Fibroblast of lung (primary cell): ENCODE measurements around the gene MOB1B. TPM values are rescaled to one million over a fixed set of nuclear protein-coding genes. Genes with fewer than 3 reads are reported as not detected.
"Not testable (repeated sequence)": the region's sequence is repeated elsewhere in the genome, so short reads cannot be mapped to it uniquely, and the experiment has no call there.

ENCODE experiments used
- DNase-seq, 2 donors: peaks; one replicate each; pipeline versions ENCODE4 v3.0.0 to v3.0.0-alpha.2; 2010; ENCODE audit warnings: low read depth in 2 of 2
- H2AFZ ChIP-seq: 2 replicates; pipeline ENCODE4 v1.5.1; 2012; ENCODE audit warnings: low read length, control low read depth, inconsistent platforms
- H3K27ac ChIP-seq: 2 replicates; pipeline ENCODE4 v1.5.1; 2011; ENCODE audit warnings: low read length, control low read depth; ENCODE audit not compliant: insufficient read depth
- H3K27me3 ChIP-seq: 2 replicates; pipeline ENCODE4 v1.5.1; 2011; ENCODE audit warnings: mild to moderate bottlenecking, low read length; ENCODE audit not compliant: control insufficient read depth, insufficient read depth
- H3K36me3 ChIP-seq: 2 replicates; pipeline ENCODE4 v1.5.1; 2011; ENCODE audit warnings: low read length; ENCODE audit not compliant: control insufficient read depth, insufficient read depth
- H3K4me1 ChIP-seq: 2 replicates; pipeline ENCODE4 v1.5.1; 2011; ENCODE audit warnings: low read length; ENCODE audit not compliant: control insufficient read depth, insufficient read depth; ENCODE audit errors: extremely low read depth
- H3K4me2 ChIP-seq: 2 replicates; pipeline ENCODE4 v1.5.1; 2011; ENCODE audit warnings: low read length, control low read depth; ENCODE audit not compliant: insufficient read depth; ENCODE audit errors: extremely low read depth
- H3K4me3 ChIP-seq, 4 experiments: fragments of 200-600 bp in 1 of 4; sonication (generic) in 1 of 4; replicated peaks in 1 of 4; 2 replicates each; pipeline ENCODE4 v1.5.1; 2011 to 2016; ENCODE audit warnings: low read length in 4 of 4, low read depth in 3 of 4, mild to moderate bottlenecking in 3 of 4, control low read depth in 2 of 4, inconsistent platforms in 1 of 4, mixed read lengths in 1 of 4; ENCODE audit not compliant: insufficient read depth in 1 of 4; ENCODE audit errors: control extremely low read depth in 1 of 4
- H3K79me2 ChIP-seq: 2 replicates; pipeline ENCODE4 v1.5.1; 2012; ENCODE audit warnings: mild to moderate bottlenecking, low read length, inconsistent platforms; ENCODE audit not compliant: control insufficient read depth, insufficient read depth
- H3K9ac ChIP-seq: 2 replicates; pipeline ENCODE4 v1.5.1; 2011; ENCODE audit warnings: mild to moderate bottlenecking, low read length, control low read depth; ENCODE audit not compliant: insufficient read depth
- H3K9me3 ChIP-seq: 2 replicates; pipeline ENCODE4 v1.5.1; 2012; ENCODE audit warnings: low read depth, low read length; ENCODE audit not compliant: control insufficient read depth, insufficient read depth
- H4K20me1 ChIP-seq: 2 replicates; pipeline ENCODE4 v1.5.1; 2011; ENCODE audit warnings: low read length; ENCODE audit not compliant: control insufficient read depth, insufficient read depth; ENCODE audit errors: extremely low read depth
- CTCF ChIP-seq, 2 donors: IDR thresholded peaks in 1 of 2; conservative IDR thresholded peaks in 1 of 2; 1 replicate in 1 of 2; 2 replicates in 1 of 2; pipeline ENCODE4 v1.5.1; 2011 to 2012; ENCODE audit warnings: low read length in 2 of 2, control low read depth in 1 of 2, inconsistent platforms in 1 of 2, low read depth in 1 of 2, mild to moderate bottlenecking in 1 of 2
- EZH2 ChIP-seq: IDR thresholded peaks from 2 replicates; pipeline ENCODE4 v1.5.1; 2012; ENCODE audit warnings: low read length, control low read depth, mild to moderate bottlenecking; ENCODE audit errors: missing control alignments
- polyA plus RNA-seq, 2 donors: library from polyadenylated mRNA; depleted of rRNA in 1 of 2; stranded (reverse) in 1 of 2; unstranded in 1 of 2; fragments of >200 nt; gene quantifications; 2 replicates each; pipeline ENCODE4 v1.2.1, GENCODE V29; 2011 to 2012; ENCODE audit warnings: missing spikeins in 1 of 2
- total RNA-seq: library from RNA; depleted of rRNA; stranded (reverse); fragments of >200 nt; gene quantifications from 2 replicates; pipeline ENCODE4 v1.2.1, GENCODE V29; 2014

MOB1B gene
- total and polyA plus RNA-seq, 2 donors (not counting 1 experiment from before 2014, with no cell fraction given) = 17.5 to 20.7 TPM

- TF ChIP-seq EZH2 (no peak), CTCF (conservative IDR thresholded peaks at IDR 0.05 in 1 of 2, IDR thresholded peaks at IDR 0.05 in 1 of 2; ENCODE audit: low read depth in 1 of 2, low read length in 2 of 2) (no peak)
- DNase-seq = no peak
- no peaks in the 10 kb centered on the region for H3K79me2 ChIP-seq
- no peak overlapping the region for H3K4me3 ChIP-seq
- H4K20me1 ChIP-seq = no peaks in the 10 kb centered on the region
- H3K4me1 ChIP-seq = no peaks in the 10 kb centered on the region
- no peaks in the 10 kb centered on the region for H3K36me3 ChIP-seq
- H3K27ac ChIP-seq = no peak overlapping the region
- H3K27me3 ChIP-seq = no peaks in the 10 kb centered on the region
- no peak overlapping the region for H3K4me2 ChIP-seq
- no peak overlapping the region for H3K9ac ChIP-seq
- H2AFZ ChIP-seq = no peak overlapping the region
- no peaks in the 10 kb centered on the region for H3K9me3 ChIP-seq
Observed at GRCh38 chr4:70893790-70894189, 8.4 kb upstream of the MOB1B start.

DNA sequence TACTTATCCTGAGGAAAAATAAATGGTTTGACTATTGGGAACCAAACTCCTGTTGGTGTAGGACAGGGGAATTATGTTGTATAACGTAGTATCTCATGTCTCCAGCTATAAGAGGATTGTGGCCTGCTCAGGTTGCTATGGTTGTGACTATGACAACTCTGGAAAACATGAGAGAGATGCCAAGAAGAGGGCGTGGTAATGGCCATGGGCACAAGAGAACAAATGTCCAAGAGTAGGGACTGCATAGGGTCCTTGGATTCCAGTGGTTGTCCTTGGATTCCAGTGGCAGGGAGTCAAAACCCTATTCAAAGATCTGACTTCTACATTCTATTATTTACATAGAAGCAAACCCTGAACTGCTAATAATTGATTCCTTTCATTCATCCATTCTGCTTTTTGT, 6.8 kb upstream of the MOB1B start:
- no peaks in the 10 kb centered on the region for H3K36me3 ChIP-seq
- no peaks in the 10 kb centered on the region for H3K9me3 ChIP-seq
- no peak overlapping the region for H3K4me3 ChIP-seq
- TF ChIP-seq CTCF (conservative IDR thresholded peaks at IDR 0.05 in 1 of 2, IDR thresholded peaks at IDR 0.05 in 1 of 2; ENCODE audit: low read depth in 1 of 2, low read length in 2 of 2) (no peak), EZH2 (no peak)
- H3K27me3 ChIP-seq = no peaks in the 10 kb centered on the region
- H3K27ac ChIP-seq = no peak overlapping the region
- H3K9ac ChIP-seq = no peak overlapping the region
- H3K4me2 ChIP-seq = no peak overlapping the region
- no peaks in the 10 kb centered on the region for H3K4me1 ChIP-seq
- no peaks in the 10 kb centered on the region for H4K20me1 ChIP-seq
- peak in 1 of 2 donors; percentile 56 for DNase-seq
- no peak overlapping the region for H2AFZ ChIP-seq
- H3K79me2 ChIP-seq = no peaks in the 10 kb centered on the region

DNA sequence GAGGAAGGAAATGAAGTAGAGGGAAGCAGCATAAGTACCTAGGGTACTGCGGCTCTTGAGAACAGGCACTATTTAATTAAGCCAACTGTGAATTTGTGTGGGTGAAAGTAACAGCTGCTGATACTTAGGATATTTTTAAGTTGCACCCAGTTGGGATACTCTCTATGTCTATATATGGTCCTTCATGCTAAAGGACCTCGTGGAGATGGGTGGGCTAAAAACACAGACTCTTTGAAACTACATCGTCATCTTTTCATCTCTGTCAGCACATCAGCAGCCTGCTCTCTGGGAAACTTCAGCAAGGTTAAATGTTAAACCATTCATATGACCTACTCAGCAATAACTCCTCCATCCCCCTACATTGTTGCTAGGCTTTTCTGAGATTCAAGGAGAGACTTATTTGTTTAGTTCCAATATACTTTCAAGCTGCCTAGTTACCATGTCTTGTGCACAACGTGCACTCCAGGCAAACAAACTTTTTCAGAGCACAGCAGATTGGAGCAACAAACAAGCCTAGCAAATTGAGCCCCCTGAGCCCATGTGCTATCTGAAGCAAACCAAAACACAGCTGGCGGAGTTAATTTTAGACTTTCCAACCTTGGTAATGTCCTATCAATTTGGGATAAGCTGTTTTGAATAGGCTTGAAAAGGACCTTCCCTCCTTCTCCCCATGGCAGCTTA, 6.2 kb upstream of the MOB1B start:
- H3K9ac ChIP-seq = no peak overlapping the region
- H3K36me3 ChIP-seq = no peaks in the 10 kb centered on the region
- H3K9me3 ChIP-seq = no peaks in the 10 kb centered on the region
- no peaks in the 10 kb centered on the region for H4K20me1 ChIP-seq
- DNase-seq = peak in 1 of 2 donors; percentile 4
- no peak overlapping the region for H3K27ac ChIP-seq
- no peaks in the 10 kb centered on the region for H3K4me1 ChIP-seq
- no peak overlapping the region for H3K4me2 ChIP-seq
- TF ChIP-seq CTCF (conservative IDR thresholded peaks at IDR 0.05 in 1 of 2, IDR thresholded peaks at IDR 0.05 in 1 of 2; ENCODE audit: low read depth in 1 of 2, low read length in 2 of 2) (no peak), EZH2 (no peak)
- no peak overlapping the region for H2AFZ ChIP-seq
- no peaks in the 10 kb centered on the region for H3K79me2 ChIP-seq
- no peak overlapping the region for H3K4me3 ChIP-seq
- no peaks in the 10 kb centered on the region for H3K27me3 ChIP-seq

DNA sequence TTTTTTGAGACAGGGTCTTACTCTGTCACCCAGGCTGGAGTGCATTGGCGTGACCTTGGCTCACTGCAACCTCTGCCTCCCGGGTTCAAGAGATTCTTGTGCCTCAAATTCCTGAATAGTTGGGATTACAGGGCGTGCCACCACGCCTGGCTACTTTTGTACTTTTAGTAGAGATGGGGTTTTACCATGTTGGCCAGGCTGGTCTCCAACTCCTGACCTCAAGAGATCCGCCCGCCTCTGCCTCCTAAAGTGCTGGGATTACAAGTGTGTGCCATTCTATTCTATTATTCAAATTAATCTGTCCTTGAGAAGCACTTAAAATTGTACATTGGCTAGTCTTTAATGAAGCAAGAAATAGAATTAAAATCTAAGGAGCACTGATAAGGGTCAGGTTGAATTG, 3.6 kb upstream of the MOB1B start:
- H3K9ac ChIP-seq, H3K9me3 ChIP-seq, H3K36me3 ChIP-seq, H4K20me1 ChIP-seq, H3K27ac ChIP-seq, H2AFZ ChIP-seq, H3K4me3 ChIP-seq, DNase-seq, H3K27me3 ChIP-seq, H3K4me2 ChIP-seq, H3K4me1 ChIP-seq, H3K79me2 ChIP-seq: not testable (repeated sequence)
